NT2/D1 (cell line): ENCODE data around the gene TGFBRAP1.
A peak's percentile ranks its signal among the peaks of the same experiment; 100 is the strongest.

Source experiments
- DNase-seq: peaks from one replicate; pipeline ENCODE4 v3.0.0-alpha.2; 2011; ENCODE audit warnings: low read depth, low spot score
- H3K27me3 ChIP-seq: 2 replicates; pipeline ENCODE4 v1.6.0; 2011; ENCODE audit warnings: mild to moderate bottlenecking; ENCODE audit not compliant: insufficient read length, insufficient read depth
- H3K36me3 ChIP-seq: 2 replicates; pipeline ENCODE4 v1.6.1; 2011; ENCODE audit warnings: mild to moderate bottlenecking, low read length, mixed read lengths; ENCODE audit not compliant: insufficient read depth, insufficient read length
- H3K4me1 ChIP-seq: 2 replicates; pipeline ENCODE4 v1.5.1; 2011; ENCODE audit not compliant: insufficient read depth, insufficient read length
- H3K4me3 ChIP-seq: 2 replicates; pipeline ENCODE4 v1.5.1; 2011; ENCODE audit warnings: low read depth; ENCODE audit not compliant: insufficient read length
- H3K9ac ChIP-seq: 2 replicates; pipeline ENCODE4 v1.6.0; 2011; ENCODE audit warnings: low read depth; ENCODE audit not compliant: insufficient read length
- H3K9me3 ChIP-seq: 2 replicates; pipeline ENCODE4 v1.5.1; 2011; ENCODE audit warnings: mild to moderate bottlenecking, low read length; ENCODE audit not compliant: insufficient read depth
- SUZ12 ChIP-seq: IDR thresholded peaks from 2 replicates; pipeline ENCODE4 v1.6.1; 2011; ENCODE audit not compliant: insufficient read length, insufficient read depth; ENCODE audit errors: extremely low read depth
- YY1 ChIP-seq: IDR thresholded peaks from 2 replicates; pipeline ENCODE4 v1.6.1; 2011; ENCODE audit not compliant: insufficient read length, insufficient read depth
- ZNF274 ChIP-seq: IDR thresholded peaks from 2 replicates; pipeline ENCODE4 v1.6.1; 2011; ENCODE audit warnings: mild to moderate bottlenecking, low read depth, low read length

The TGFBRAP1 gene

GRCh38 chr2:105244451-105244850 lies 85.1 kb downstream of the TGFBRAP1 start:
- Histone ChIP-seq H3K27me3 (no peaks in the 10 kb centered on the region), H3K9ac (no peak overlapping the region), H3K4me3 (no peak overlapping the region), H3K4me1 (no peaks in the 10 kb centered on the region), H3K9me3 (peaks cover 8% of the 10 kb centered on the region; the same call in 1 of the 2 replicates), H3K36me3 (no peaks in the 10 kb centered on the region)
- TF ChIP-seq ZNF274 (no peak), SUZ12 (no peak), YY1 (no peak)
- DNase-seq, result no peak

- no peak for TF ChIP-seq ZNF274
- TF ChIP-seq YY1, result no peak
- no peak for TF ChIP-seq SUZ12
- peak; percentile 35 for DNase-seq
Observed at GRCh38 chr2:105243961-105244360, 85.6 kb downstream of the TGFBRAP1 start.

GRCh38 chr2:105242286-105242993 lies 87.1 kb downstream of the TGFBRAP1 start:
- Histone ChIP-seq H3K36me3 (no peaks in the 10 kb centered on the region), H3K9me3 (no peaks in the 10 kb centered on the region; the same call in 1 of the 2 replicates), H3K4me3 (no peak overlapping the region), H3K27me3 (peaks cover under 1% of the 10 kb centered on the region), H3K9ac (no peak overlapping the region), H3K4me1 (no peaks in the 10 kb centered on the region)
- no peak for TF ChIP-seq YY1
- DNase-seq, result no peak

More at GRCh38 chr2:105243961-105244360, 85.6 kb downstream of the TGFBRAP1 start:
- Histone ChIP-seq H3K4me1 (no peaks in the 10 kb centered on the region), H3K9ac (no peak overlapping the region), H3K4me3 (no peak overlapping the region), H3K27me3 (no peaks in the 10 kb centered on the region), H3K36me3 (no peaks in the 10 kb centered on the region), H3K9me3 (peaks cover 8% of the 10 kb centered on the region; the same call in 1 of the 2 replicates)

- no peak for TF ChIP-seq SUZ12
- TF ChIP-seq YY1, result no peak
- no peak for TF ChIP-seq ZNF274
- peaks cover 9% of the 10 kb centered on the region for H3K27me3 ChIP-seq
- no peaks in the 10 kb centered on the region for H3K9me3 ChIP-seq
- H3K36me3 ChIP-seq, result no peaks in the 10 kb centered on the region
- no peaks in the 10 kb centered on the region for H3K4me1 ChIP-seq
- DNase-seq, result no peak
- H3K9ac ChIP-seq, result no peak within 1 kb of the TSS
- H3K4me3 ChIP-seq, result no peak within 1 kb of the TSS
Observed at GRCh38 chr2:105241443-105241842, 88.1 kb downstream of the TGFBRAP1 start, which contains the start of gene GPR45. Gene GPR45, plus strand, starts transcription at chr2:105241743. Its CDS starts 116 bp downstream, at chr2:105241859.

GRCh38 chr2:105239924-105240323 lies 89.6 kb downstream of the TGFBRAP1 start:
- no peak overlapping the region for H3K4me3 ChIP-seq
- no peak for DNase-seq
- no peaks in the 10 kb centered on the region for H3K36me3 ChIP-seq
- H3K27me3 ChIP-seq, result peaks cover 10% of the 10 kb centered on the region
- no peaks in the 10 kb centered on the region for H3K9me3 ChIP-seq
- no peak overlapping the region for H3K9ac ChIP-seq
- TF ChIP-seq SUZ12, result no peak
- TF ChIP-seq ZNF274, result no peak
- no peak for TF ChIP-seq YY1
- H3K4me1 ChIP-seq, result no peaks in the 10 kb centered on the region

DNA sequence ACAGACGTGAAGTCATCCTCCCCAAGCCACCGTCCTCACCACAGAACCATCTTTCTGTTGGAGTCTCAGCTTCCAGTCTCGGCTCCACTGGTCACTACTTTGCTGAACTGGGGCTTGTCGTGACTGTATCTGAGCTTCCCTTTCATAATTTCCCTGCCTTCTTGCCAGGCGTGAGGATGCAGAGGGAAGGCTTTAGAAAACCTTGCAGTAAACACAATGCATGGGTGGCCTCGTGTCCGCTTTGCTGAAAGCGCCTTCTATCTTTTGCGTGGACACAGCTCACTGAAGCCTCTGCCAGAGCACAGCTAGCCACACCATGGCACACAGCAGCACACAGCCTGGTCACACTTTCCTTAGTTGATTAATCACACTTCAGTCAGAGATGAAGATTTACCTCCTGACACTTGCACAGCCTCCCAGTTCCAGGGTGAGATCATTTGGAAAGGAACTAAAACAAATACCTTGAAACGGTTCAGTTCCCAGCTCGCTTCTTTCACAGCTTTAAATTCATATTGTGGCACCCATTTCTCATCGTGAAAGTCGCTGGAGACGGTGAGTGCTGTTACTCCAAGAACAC lies 90.8 kb downstream of the TGFBRAP1 start:
- Histone ChIP-seq H3K9ac (no peak overlapping the region), H3K36me3 (no peaks in the 10 kb centered on the region), H3K4me3 (no peak overlapping the region), H3K4me1 (no peaks in the 10 kb centered on the region), H3K9me3 (no peaks in the 10 kb centered on the region), H3K27me3 (peaks cover 11% of the 10 kb centered on the region)
- TF ChIP-seq SUZ12, result no peak
- TF ChIP-seq ZNF274, result no peak
- TF ChIP-seq YY1, result no peak
- DNase-seq, result no peak

DNA sequence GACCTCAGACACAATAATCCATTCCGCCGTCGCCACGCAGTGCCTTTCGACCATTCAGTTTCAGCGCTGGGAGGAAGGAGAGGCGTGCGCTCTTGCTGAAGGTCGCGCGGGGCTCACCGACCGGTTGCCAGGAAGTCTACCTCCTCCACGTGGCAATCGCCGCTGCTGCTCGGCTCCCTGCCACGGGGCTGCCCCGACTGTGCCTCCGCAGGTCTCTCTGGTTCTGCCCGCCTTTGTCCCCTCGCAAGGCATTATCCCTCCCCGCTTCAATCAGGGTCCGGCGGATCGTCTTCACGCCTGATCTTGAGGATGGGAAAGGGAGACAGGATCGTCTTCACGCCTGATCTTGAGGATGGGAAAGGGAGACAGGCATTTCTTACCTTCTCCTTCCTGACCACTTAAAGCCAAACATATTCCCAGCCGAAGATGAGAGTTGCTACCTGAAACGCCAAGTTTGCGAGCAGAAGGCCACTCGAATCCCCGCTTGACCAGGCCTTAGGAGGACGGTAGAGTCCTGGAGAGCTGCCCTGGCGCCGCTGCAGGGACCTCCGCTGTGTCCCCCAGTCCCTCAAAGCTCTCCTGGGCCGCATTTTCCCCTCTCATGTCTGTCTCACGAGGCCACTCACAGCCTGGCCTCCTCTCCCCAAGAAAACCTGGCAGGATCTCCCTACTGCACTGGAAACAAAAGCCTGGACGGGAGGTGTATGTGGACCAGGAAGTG lies 92.3 kb downstream of the TGFBRAP1 start:
- Histone ChIP-seq H3K4me1 (no peaks in the 10 kb centered on the region), H3K9me3 (no peaks in the 10 kb centered on the region), H3K27me3 (peaks cover 11% of the 10 kb centered on the region), H3K36me3 (no peaks in the 10 kb centered on the region), H3K9ac (no peak overlapping the region), H3K4me3 (no peak overlapping the region)
- TF ChIP-seq ZNF274 (no peak), SUZ12 (no peak), YY1 (no peak)
- DNase-seq, result no peak
